Measurements from ENCODE around the gene MYL2. TPM values are rescaled to one million over a fixed set of nuclear protein-coding genes. Genes with fewer than 3 reads are reported as not detected.

MYL2 gene
- total RNA-seq, 5 donors from 2014 or later (not counting 1 experiment from before 2014, with no cell fraction given): not detected

DNA sequence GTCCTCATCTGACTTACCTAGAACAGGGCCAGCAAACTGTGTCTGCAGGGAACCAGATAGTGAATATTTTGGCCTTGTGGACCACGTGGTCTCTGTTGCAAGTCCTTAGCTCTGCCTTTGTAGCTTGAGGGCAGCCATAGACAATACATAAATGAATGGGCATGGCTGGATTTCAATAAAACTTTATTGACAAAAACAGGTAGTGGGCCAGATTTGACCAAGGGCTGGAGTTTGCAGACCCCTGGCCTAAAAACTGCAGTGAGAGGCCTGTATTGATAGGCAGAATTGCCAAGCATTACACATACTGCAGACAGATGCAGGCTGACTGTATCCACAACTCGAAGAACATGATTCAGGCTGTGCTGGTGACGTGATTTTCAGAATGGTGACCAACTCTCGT lies 48.3 kb downstream of the MYL2 start:
- Histone ChIP-seq H3K4me3 (ENCODE audit: control insufficient read depth in 1 of 2, extremely low read depth in 1 of 2, low read length in 1 of 2) (no peak overlapping the region), H3K27ac (ENCODE audit: low read length) (no peak overlapping the region), H3K4me1 (ENCODE audit: control insufficient read depth in 1 of 2, extremely low read depth in 1 of 2, insufficient read depth in 2 of 2, low read length in 2 of 2) (no peaks in the 10 kb centered on the region), H3K36me3 (ENCODE audit: control insufficient read depth in 2 of 2, extremely low read depth in 1 of 2, insufficient read depth in 1 of 2, low read length in 1 of 2) (no peaks in the 10 kb centered on the region), H3K27me3 (replicated peaks in 1 of 2; ENCODE audit: control insufficient read depth in 2 of 2, extremely low read depth in 1 of 2, insufficient read depth in 2 of 2, low read length in 1 of 2) (peaks cover 0 to under 1% of the 10 kb centered on the region in 2 experiments), H3K9me3 (no peaks in the 10 kb centered on the region)
- Mint-ChIP-seq H3K4me1 (no peaks in the 10 kb centered on the region), H3K9me3 (no peaks in the 10 kb centered on the region), H3K36me3 (no peaks in the 10 kb centered on the region), H3K27me3 (peaks cover 8 to 11% of the 10 kb centered on the region in 2 donors), H3K4me3 (no peak overlapping the region), H3K27ac (no peak overlapping the region)
- 58% methylated on average over 4 of the region's 4 CpGs for WGBS (ENCODE audit: insufficient coverage)
- CTCF ChIA-PET: no interaction called here
- ATAC-seq (replicated peaks in 1 of 4) (no peak), DNase-seq (no peak)
- POLR2A ChIA-PET: interaction anchor here in 1 of 2 donors (0.7 kb wide), 1 partner anchor 56 kb away, joined by 11 read pairs; no protein-coding TSS in a partner anchor

DNA sequence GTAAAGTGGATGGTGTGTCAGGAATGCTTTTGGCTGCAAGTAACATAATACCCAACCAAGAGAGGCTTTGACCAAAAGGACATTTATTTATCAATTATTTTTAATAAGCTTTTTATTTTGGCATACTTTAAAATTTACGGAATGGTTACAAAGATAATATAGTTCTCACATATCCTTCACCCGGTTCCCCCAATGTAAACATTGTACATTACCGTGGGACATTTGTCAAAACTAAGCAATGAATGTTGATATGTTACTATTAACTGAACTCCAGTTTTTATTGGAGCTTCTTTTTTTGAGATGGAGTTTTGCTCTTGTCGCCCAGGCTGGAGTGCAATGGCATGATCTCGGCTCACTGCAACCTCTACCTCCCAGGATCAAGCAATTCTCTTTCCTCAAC lies 50.6 kb downstream of the MYL2 start:
- Mint-ChIP-seq H3K4me3 (no peak overlapping the region), H3K27ac (no peak overlapping the region), H3K9me3 (no peaks in the 10 kb centered on the region), H3K27me3 (peaks cover 2 to 8% of the 10 kb centered on the region in 2 donors), H3K4me1 (no peaks in the 10 kb centered on the region), H3K36me3 (no peaks in the 10 kb centered on the region)
- Histone ChIP-seq H3K4me1 (ENCODE audit: control insufficient read depth in 1 of 2, extremely low read depth in 1 of 2, insufficient read depth in 2 of 2, low read length in 2 of 2) (no peaks in the 10 kb centered on the region), H3K36me3 (ENCODE audit: control insufficient read depth in 2 of 2, extremely low read depth in 1 of 2, insufficient read depth in 1 of 2, low read length in 1 of 2) (no peaks in the 10 kb centered on the region), H3K27me3 (replicated peaks in 1 of 2; ENCODE audit: control insufficient read depth in 2 of 2, extremely low read depth in 1 of 2, insufficient read depth in 2 of 2, low read length in 1 of 2) (no peaks in the 10 kb centered on the region), H3K4me3 (ENCODE audit: control insufficient read depth in 1 of 2, extremely low read depth in 1 of 2, low read length in 1 of 2) (no peak overlapping the region), H3K9me3 (no peaks in the 10 kb centered on the region), H3K27ac (ENCODE audit: low read length) (no peak overlapping the region)
- WGBS (ENCODE audit: insufficient coverage): 80% methylated on average over 1 of the region's 5 CpGs
- POLR2A ChIA-PET: no interaction called here
- CTCF ChIA-PET: no interaction called here
- DNase-seq: no peak
- ATAC-seq (replicated peaks in 1 of 4): no peak

DNA sequence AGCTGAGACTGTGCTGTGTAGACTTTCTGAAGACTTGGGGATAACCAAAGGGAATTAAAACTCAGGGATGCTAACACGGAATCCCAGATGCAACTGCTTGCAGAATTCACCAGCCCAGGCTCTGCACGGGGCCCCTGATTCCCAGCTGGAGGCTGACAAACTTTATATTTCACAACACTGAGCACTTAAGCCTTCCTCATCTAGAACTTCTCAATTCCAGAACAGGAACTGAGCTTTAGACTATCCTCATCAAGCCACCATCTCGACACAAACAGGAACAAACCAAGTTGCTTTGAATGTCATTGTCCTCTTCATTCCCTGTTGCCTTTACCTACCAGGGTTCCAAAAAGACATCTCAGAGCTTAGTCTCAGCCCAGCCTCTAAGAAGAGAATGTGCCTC lies 51.4 kb downstream of the MYL2 start:
- H3K27ac ChIP-seq (ENCODE audit: low read length): no peak overlapping the region
- no peaks in the 10 kb centered on the region for H3K4me1 Mint-ChIP-seq
- H3K4me3 ChIP-seq (ENCODE audit: control insufficient read depth in 1 of 2, extremely low read depth in 1 of 2, low read length in 1 of 2): no peak overlapping the region
- ChIA-PET POLR2A (no interaction called here), CTCF (no interaction called here)
- H3K27me3 Mint-ChIP-seq: peaks cover 2 to 5% of the 10 kb centered on the region in 2 donors
- no peak overlapping the region for H3K4me3 Mint-ChIP-seq
- no peak overlapping the region for H3K27ac Mint-ChIP-seq
- DNase-seq: no peak
- ATAC-seq (replicated peaks in 1 of 4): no peak
- H3K27me3 ChIP-seq (replicated peaks in 1 of 2; ENCODE audit: control insufficient read depth in 2 of 2, extremely low read depth in 1 of 2, insufficient read depth in 2 of 2, low read length in 1 of 2): no peaks in the 10 kb centered on the region
- 15% methylated on average over 3 of the region's 3 CpGs for WGBS (ENCODE audit: insufficient coverage)
- no peaks in the 10 kb centered on the region for H3K4me1 ChIP-seq (ENCODE audit: control insufficient read depth in 1 of 2, extremely low read depth in 1 of 2, insufficient read depth in 2 of 2, low read length in 2 of 2)
- no peaks in the 10 kb centered on the region for H3K36me3 ChIP-seq (ENCODE audit: control insufficient read depth in 2 of 2, extremely low read depth in 1 of 2, insufficient read depth in 1 of 2, low read length in 1 of 2)
- no peaks in the 10 kb centered on the region for H3K9me3 Mint-ChIP-seq
- no peaks in the 10 kb centered on the region for H3K36me3 Mint-ChIP-seq
- no peaks in the 10 kb centered on the region for H3K9me3 ChIP-seq

DNA sequence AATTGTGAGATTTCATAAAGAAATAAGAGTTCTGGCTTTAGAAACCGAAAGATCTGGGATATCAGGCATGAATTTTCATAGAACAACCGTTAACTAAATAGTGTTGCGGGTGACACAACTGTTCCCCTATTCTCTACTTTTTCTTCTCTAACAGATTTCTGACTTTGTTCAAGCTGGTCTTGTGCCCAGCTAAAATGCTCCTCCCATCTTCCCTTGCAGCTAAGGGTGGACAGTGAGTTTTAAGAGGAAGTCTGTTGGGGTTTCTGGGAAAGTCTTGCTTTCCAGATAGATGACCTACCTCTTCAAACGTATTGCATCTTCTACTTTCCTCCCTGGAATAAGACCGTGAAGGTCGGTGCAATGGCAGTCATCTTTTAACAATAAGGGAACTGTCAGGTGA lies 54.9 kb downstream of the MYL2 start:
- no peak for ATAC-seq (replicated peaks in 1 of 4)
- H3K4me3 Mint-ChIP-seq: no peak overlapping the region
- no peaks in the 10 kb centered on the region for H3K36me3 Mint-ChIP-seq
- no peak for DNase-seq
- no peaks in the 10 kb centered on the region for H3K27me3 Mint-ChIP-seq
- ChIA-PET CTCF (no interaction called here), POLR2A (no interaction called here)
- peaks cover 0 to 4% (median 4%) of the 10 kb centered on the region in 3 donors for H3K4me1 Mint-ChIP-seq
- no peak overlapping the region for H3K27ac Mint-ChIP-seq
- Histone ChIP-seq H3K36me3 (ENCODE audit: control insufficient read depth in 2 of 2, extremely low read depth in 1 of 2, insufficient read depth in 1 of 2, low read length in 1 of 2) (no peaks in the 10 kb centered on the region), H3K27me3 (replicated peaks in 1 of 2; ENCODE audit: control insufficient read depth in 2 of 2, extremely low read depth in 1 of 2, insufficient read depth in 2 of 2, low read length in 1 of 2) (no peaks in the 10 kb centered on the region), H3K27ac (ENCODE audit: low read length) (no peak overlapping the region), H3K9me3 (no peaks in the 10 kb centered on the region), H3K4me3 (ENCODE audit: control insufficient read depth in 1 of 2, extremely low read depth in 1 of 2, low read length in 1 of 2) (no peak overlapping the region), H3K4me1 (ENCODE audit: control insufficient read depth in 1 of 2, extremely low read depth in 1 of 2, insufficient read depth in 2 of 2, low read length in 2 of 2) (no peaks in the 10 kb centered on the region)
- no peaks in the 10 kb centered on the region for H3K9me3 Mint-ChIP-seq
- 83% methylated on average over 1 of the region's 6 CpGs for WGBS (ENCODE audit: insufficient coverage)

DNA sequence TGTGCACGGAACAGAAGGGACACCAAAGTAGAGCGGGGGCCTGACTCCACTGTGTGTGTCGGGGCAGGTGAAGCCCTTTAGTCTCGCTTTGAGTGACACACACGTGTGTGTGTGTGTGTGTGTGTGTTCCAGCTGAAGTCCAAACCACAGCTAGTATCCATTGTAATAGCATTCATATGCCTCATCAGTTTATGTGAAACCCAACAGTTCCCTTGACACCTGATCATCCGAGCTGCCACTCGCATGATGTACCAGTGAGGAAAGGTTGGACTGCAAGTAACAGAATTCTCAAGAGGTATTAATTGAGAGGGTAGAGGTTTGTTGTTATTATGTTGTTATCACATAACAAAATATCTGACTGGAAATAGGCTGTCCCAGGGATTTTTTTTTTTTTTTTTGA lies 57.2 kb downstream of the MYL2 start:
- ChIA-PET POLR2A (no interaction called here), CTCF (no interaction called here)
- Histone ChIP-seq H3K36me3 (ENCODE audit: control insufficient read depth in 2 of 2, extremely low read depth in 1 of 2, insufficient read depth in 1 of 2, low read length in 1 of 2) (no peaks in the 10 kb centered on the region), H3K4me1 (ENCODE audit: control insufficient read depth in 1 of 2, extremely low read depth in 1 of 2, insufficient read depth in 2 of 2, low read length in 2 of 2) (no peaks in the 10 kb centered on the region), H3K27ac (ENCODE audit: low read length) (no peak overlapping the region), H3K27me3 (replicated peaks in 1 of 2; ENCODE audit: control insufficient read depth in 2 of 2, extremely low read depth in 1 of 2, insufficient read depth in 2 of 2, low read length in 1 of 2) (peaks cover 0 to 7% of the 10 kb centered on the region in 2 experiments), H3K9me3 (no peaks in the 10 kb centered on the region), H3K4me3 (ENCODE audit: control insufficient read depth in 1 of 2, extremely low read depth in 1 of 2, low read length in 1 of 2) (no peak overlapping the region)
- H3K36me3 Mint-ChIP-seq: no peaks in the 10 kb centered on the region
- no peaks in the 10 kb centered on the region for H3K9me3 Mint-ChIP-seq
- H3K27ac Mint-ChIP-seq: no peak overlapping the region
- no peaks in the 10 kb centered on the region for H3K27me3 Mint-ChIP-seq
- ATAC-seq (replicated peaks in 1 of 4): no peak
- peaks cover 0 to 4% (median 4%) of the 10 kb centered on the region in 3 donors for H3K4me1 Mint-ChIP-seq
- WGBS (ENCODE audit: insufficient coverage): 100% methylated on average over 1 of the region's 7 CpGs
- H3K4me3 Mint-ChIP-seq: no peak overlapping the region
- no peak for DNase-seq

DNA sequence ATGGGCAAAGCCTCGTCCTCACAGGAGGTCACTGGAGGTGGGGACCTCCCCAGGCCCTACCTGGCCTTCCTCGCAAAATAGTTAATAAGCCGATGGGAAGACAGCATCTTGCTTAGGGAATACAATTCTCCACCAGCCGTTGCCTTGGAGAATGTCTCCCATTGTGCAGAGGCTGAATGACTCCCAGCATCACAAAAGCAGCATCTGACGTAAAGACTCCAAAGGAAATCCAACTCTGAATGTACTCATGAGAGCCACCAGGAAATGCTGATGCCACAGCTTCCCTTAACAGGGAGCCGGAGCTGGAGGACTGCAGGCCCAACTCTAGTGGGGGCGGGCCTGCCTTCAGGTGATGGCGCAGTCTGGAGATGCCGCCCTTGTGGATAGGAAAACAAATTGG lies 58.0 kb downstream of the MYL2 start:
- peaks cover 0 to 4% (median 4%) of the 10 kb centered on the region in 3 donors for H3K4me1 Mint-ChIP-seq
- H3K27me3 ChIP-seq (replicated peaks in 1 of 2; ENCODE audit: control insufficient read depth in 2 of 2, extremely low read depth in 1 of 2, insufficient read depth in 2 of 2, low read length in 1 of 2): peaks cover 0 to 7% of the 10 kb centered on the region in 2 experiments
- no peaks in the 10 kb centered on the region for H3K36me3 Mint-ChIP-seq
- H3K4me1 ChIP-seq (ENCODE audit: control insufficient read depth in 1 of 2, extremely low read depth in 1 of 2, insufficient read depth in 2 of 2, low read length in 2 of 2): no peaks in the 10 kb centered on the region
- H3K4me3 ChIP-seq (ENCODE audit: control insufficient read depth in 1 of 2, extremely low read depth in 1 of 2, low read length in 1 of 2): no peak overlapping the region
- H3K27ac Mint-ChIP-seq: no peak overlapping the region
- no peaks in the 10 kb centered on the region for H3K9me3 ChIP-seq
- no peak overlapping the region for H3K4me3 Mint-ChIP-seq
- no peak for DNase-seq
- H3K27me3 Mint-ChIP-seq: no peaks in the 10 kb centered on the region
- WGBS (ENCODE audit: insufficient coverage): 78% methylated on average over 5 of the region's 9 CpGs
- no peaks in the 10 kb centered on the region for H3K36me3 ChIP-seq (ENCODE audit: control insufficient read depth in 2 of 2, extremely low read depth in 1 of 2, insufficient read depth in 1 of 2, low read length in 1 of 2)
- CTCF ChIA-PET: no interaction called here
- no peak overlapping the region for H3K27ac ChIP-seq (ENCODE audit: low read length)
- ATAC-seq (replicated peaks in 1 of 4): no peak
- no peaks in the 10 kb centered on the region for H3K9me3 Mint-ChIP-seq
- POLR2A ChIA-PET: no interaction called here

DNA sequence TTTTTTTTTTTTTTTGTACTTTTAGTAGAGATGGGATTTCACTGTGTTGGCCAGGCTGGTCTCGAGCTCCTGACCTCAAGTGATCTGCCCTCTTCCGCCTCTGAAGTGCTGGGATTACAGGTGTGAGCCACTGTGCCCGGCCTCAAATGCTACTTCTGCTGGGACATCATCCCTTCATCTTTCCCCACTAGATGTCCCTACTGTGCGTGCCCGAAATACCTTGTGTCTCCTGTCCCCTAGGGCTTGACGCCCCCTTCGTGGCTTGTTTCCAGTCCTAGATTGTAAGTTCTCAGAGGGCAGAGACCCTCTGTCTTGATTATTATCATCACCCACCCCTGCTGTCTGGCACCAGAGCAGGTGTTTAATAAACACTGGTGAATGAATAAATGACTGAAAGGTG lies 58.6 kb downstream of the MYL2 start:
- no peaks in the 10 kb centered on the region for H3K27me3 Mint-ChIP-seq
- peaks cover 0 to 7% of the 10 kb centered on the region in 2 experiments for H3K27me3 ChIP-seq (replicated peaks in 1 of 2; ENCODE audit: control insufficient read depth in 2 of 2, extremely low read depth in 1 of 2, insufficient read depth in 2 of 2, low read length in 1 of 2)
- WGBS (ENCODE audit: insufficient coverage): 85% methylated on average over 4 of the region's 7 CpGs
- H3K27ac Mint-ChIP-seq: no peak overlapping the region
- H3K4me3 Mint-ChIP-seq: no peak overlapping the region
- POLR2A ChIA-PET: no interaction called here
- no peaks in the 10 kb centered on the region for H3K36me3 Mint-ChIP-seq
- no peak overlapping the region for H3K4me3 ChIP-seq (ENCODE audit: control insufficient read depth in 1 of 2, extremely low read depth in 1 of 2, low read length in 1 of 2)
- no peak for DNase-seq
- H3K9me3 Mint-ChIP-seq: no peaks in the 10 kb centered on the region
- CTCF ChIA-PET: interaction anchor here in 1 of 2 donors (0.6 kb wide), 1 partner anchor 745 kb away, joined by 3 read pairs; no protein-coding TSS in a partner anchor
- H3K4me1 Mint-ChIP-seq: peaks cover 0 to 4% (median 4%) of the 10 kb centered on the region in 3 donors
- no peaks in the 10 kb centered on the region for H3K9me3 ChIP-seq
- no peak overlapping the region for H3K27ac ChIP-seq (ENCODE audit: low read length)
- H3K4me1 ChIP-seq (ENCODE audit: control insufficient read depth in 1 of 2, extremely low read depth in 1 of 2, insufficient read depth in 2 of 2, low read length in 2 of 2): no peaks in the 10 kb centered on the region
- no peaks in the 10 kb centered on the region for H3K36me3 ChIP-seq (ENCODE audit: control insufficient read depth in 2 of 2, extremely low read depth in 1 of 2, insufficient read depth in 1 of 2, low read length in 1 of 2)
- ATAC-seq (replicated peaks in 1 of 4): no peak
